Panc1 (cell line): ENCODE measurements around the gene SLC19A1. TPM values are rescaled to one million over a fixed set of nuclear protein-coding genes. Genes with fewer than 3 reads are reported as not detected.

Experiments used
- ATAC-seq: fragments of 200-7000 bp; cut with Tn5 transposase; 2 replicates; pipeline ENCODE4 v1.9.1; 2020; ENCODE audit warnings: mild to moderate bottlenecking, moderate library complexity
- BruUV-seq: library from RNA; stranded (reverse); fragments of 400-500 nt; replicated peaks from 2 replicates; lab custom pipeline; 2021; lab: Mats Ljungman, UMichigan
- CTCF ChIA-PET: fragments of 300-600 bp; sonication (Branson Sonifier 250); formaldehyde crosslinking; loops from one replicate; lab custom pipeline; 2022; ENCODE audit warnings: antibody characterized with exemption; lab: Charles Lee
- POLR2A ChIA-PET: fragments of 300-600 bp; sonication (Branson Sonifier 250); formaldehyde crosslinking; loops from one replicate; lab custom pipeline; 2022; ENCODE audit warnings: antibody characterized with exemption; lab: Charles Lee
- DNase-seq: peaks from one replicate; pipeline ENCODE4 v3.0.0-alpha.2; 2010; ENCODE audit warnings: low read depth, low spot score
- H3K27ac ChIP-seq: 2 replicates; pipeline ENCODE4 v1.5.1; 2011; ENCODE audit warnings: mild to moderate bottlenecking, low read length, inconsistent platforms
- H3K27me3 ChIP-seq: fragments of 200-500 bp; sonication (Bioruptor generic); 2 replicates; pipeline ENCODE4 v1.6.0; 2014; ENCODE audit warnings: low read length, inconsistent platforms; ENCODE audit not compliant: control insufficient read depth, insufficient read depth
- H3K36me3 ChIP-seq: fragments of 200-500 bp; sonication (Bioruptor generic); 2 replicates; pipeline ENCODE4 v1.5.1; 2014; ENCODE audit warnings: inconsistent platforms, mild to moderate bottlenecking, low read length, moderate library complexity; ENCODE audit not compliant: control insufficient read depth, insufficient read depth
- H3K4me1 ChIP-seq: 2 replicates; pipeline ENCODE4 v1.5.1; 2011; ENCODE audit warnings: inconsistent platforms, mild to moderate bottlenecking, low read length, moderate library complexity; ENCODE audit not compliant: control insufficient read depth, insufficient read depth
- H3K4me3 ChIP-seq, 2 experiments: 2 replicates each; pipeline ENCODE4 v1.5.1; 2011 to 2012; ENCODE audit warnings: low read depth in 2 of 2, low read length in 2 of 2, mild to moderate bottlenecking in 2 of 2, inconsistent platforms in 1 of 2, moderate library complexity in 1 of 2
- H3K9me3 ChIP-seq: fragments of 200-500 bp; sonication (Bioruptor generic); 2 replicates; pipeline ENCODE4 v1.5.1; 2014; ENCODE audit warnings: low read depth, mild to moderate bottlenecking, inconsistent platforms, low read length, moderate library complexity; ENCODE audit not compliant: control insufficient read depth, insufficient read depth
- CTCF ChIP-seq: fragments of 450-650 bp; IDR thresholded peaks from 2 replicates; pipeline ENCODE4 v1.5.1; 2017; ENCODE audit warnings: mild to moderate bottlenecking
- POLR2AphosphoS5 ChIP-seq: IDR thresholded peaks from 2 replicates; pipeline ENCODE4 v1.6.1; 2012; ENCODE audit warnings: mild to moderate bottlenecking, low read depth, low read length, moderate library complexity
- REST ChIP-seq, 2 experiments: IDR thresholded peaks; 2 replicates each; pipeline ENCODE4 v1.6.1; 2011 to 2012; ENCODE audit warnings: low read depth in 2 of 2, control low read depth in 1 of 2, low read length in 1 of 2, mild to moderate bottlenecking in 1 of 2, moderate library complexity in 1 of 2; ENCODE audit not compliant: insufficient read depth in 1 of 2
- SIN3A ChIP-seq: IDR thresholded peaks from 2 replicates; pipeline ENCODE4 v1.6.1; 2012; ENCODE audit warnings: low read depth, mild to moderate bottlenecking, low read length, moderate library complexity, borderline replicate concordance; ENCODE audit not compliant: insufficient read depth
- TCF7L2 ChIP-seq: IDR thresholded peaks from 2 replicates; pipeline ENCODE4 v1.6.1; 2011; ENCODE audit warnings: mild to moderate bottlenecking, low read depth, low read length, inconsistent platforms
- in situ Hi-C: cut with HindIII; loops from 2 replicates; pipeline ENCODE4 v1.10.0; 2016; ENCODE audit warnings: low sequenced_read_pairs, low pct_unique_long_range_greater_than_20kb
- intact Hi-C: fragments of 100-400 bp; cut with micrococcal nuclease; formaldehyde crosslinking; loops from one replicate; pipeline ENCODE4 v1.10.0; 2022; ENCODE audit not compliant: unreplicated experiment
- total RNA-seq: library from RNA; stranded (reverse); gene quantifications from one replicate; pipeline ENCODE4 v1.2.1, GENCODE V29; 2021; ENCODE audit not compliant: unreplicated experiment

The SLC19A1 gene
- total RNA-seq, 1 experiment from 2014 or later = 24.5 TPM

DNA sequence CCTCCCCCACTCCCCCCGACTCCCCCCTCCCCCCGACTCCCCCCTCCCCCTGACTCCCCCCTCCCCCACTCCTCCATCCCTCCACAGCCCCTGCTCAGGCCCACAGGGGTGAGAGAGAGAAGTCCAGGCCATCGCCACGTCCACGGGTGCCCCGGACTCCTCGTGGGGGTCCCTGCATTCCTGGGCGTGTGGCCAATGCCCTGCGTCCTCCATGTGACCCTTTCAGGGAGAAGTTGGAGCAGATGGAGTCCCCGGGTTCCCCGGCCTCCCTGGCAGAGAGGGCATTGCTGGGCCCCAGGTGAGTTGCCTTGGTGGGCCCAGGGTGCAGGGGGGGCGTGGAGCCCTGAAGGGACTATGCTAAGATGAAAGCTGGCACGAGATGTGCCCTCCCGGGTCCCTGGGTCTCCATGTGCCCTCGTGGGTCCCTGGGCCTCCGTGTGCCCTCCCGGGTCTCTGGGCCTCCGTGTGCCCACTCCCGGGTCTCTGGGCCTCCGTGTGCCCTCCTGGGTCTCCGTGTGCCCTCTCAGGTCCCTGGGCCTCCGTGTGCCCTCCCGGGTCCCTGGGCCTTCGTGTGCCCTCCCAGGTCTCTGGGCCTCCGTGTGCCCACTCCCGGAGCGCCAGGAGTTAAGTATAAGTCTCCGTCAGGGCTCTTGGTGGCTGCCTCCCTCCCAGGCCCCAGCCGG lies 52.0 kb downstream of the SLC19A1 start:
- Histone ChIP-seq H3K9me3 (no peaks in the 10 kb centered on the region), H3K4me1 (peaks cover 26% of the 10 kb centered on the region), H3K27me3 (no peaks in the 10 kb centered on the region), H3K36me3 (no peaks in the 10 kb centered on the region; the same call in 1 of the 2 replicates), H3K27ac (peak overlapping the region; percentile 54), H3K4me3 (no peak overlapping the region)
- CTCF ChIA-PET = no interaction called here
- DNase-seq = no peak
- in situ Hi-C loops (no loop called here), intact Hi-C loops (no loop called here)
- BruUV-seq = no TSS peak
- TF ChIP-seq TCF7L2 (no peak), SIN3A (no peak), REST (IDR thresholded peaks at IDR 0.05; ENCODE audit: insufficient read depth in 1 of 2, low read depth in 2 of 2, low read length in 1 of 2) (no peak), CTCF (no peak), POLR2AphosphoS5 (no peak)
- no peak for ATAC-seq
- POLR2A ChIA-PET = no interaction called here

DNA sequence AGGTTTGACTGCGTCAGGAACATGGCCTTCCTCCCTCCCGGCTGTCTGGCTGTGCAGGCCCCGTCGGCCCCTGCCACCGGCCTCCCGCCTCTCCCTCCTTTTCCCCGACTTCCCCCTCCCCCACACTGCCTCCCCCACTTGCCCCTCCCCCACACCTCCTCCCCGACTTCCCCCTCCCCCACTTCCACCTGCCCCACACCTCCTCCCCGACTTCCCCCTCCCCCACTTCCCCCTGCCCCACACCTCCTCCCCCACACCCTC lies 52.6 kb downstream of the SLC19A1 start:
- no peaks in the 10 kb centered on the region for H3K9me3 ChIP-seq
- H3K27ac ChIP-seq = no peak overlapping the region
- DNase-seq = no peak
- H3K36me3 ChIP-seq = no peaks in the 10 kb centered on the region; the same call in 1 of the 2 replicates
- TF ChIP-seq REST (IDR thresholded peaks at IDR 0.05; ENCODE audit: insufficient read depth in 1 of 2, low read depth in 2 of 2, low read length in 1 of 2) (no peak), POLR2AphosphoS5 (no peak), CTCF (no peak), SIN3A (no peak), TCF7L2 (no peak)
- H3K4me3 ChIP-seq = no peak overlapping the region
- H3K27me3 ChIP-seq = no peaks in the 10 kb centered on the region
- in situ Hi-C loops = no loop called here
- peak; percentile 39 for ATAC-seq
- ChIA-PET POLR2A (no interaction called here), CTCF (no interaction called here)
- peaks cover 26% of the 10 kb centered on the region for H3K4me1 ChIP-seq
- intact Hi-C loops = no loop called here
- BruUV-seq = no TSS peak
